ENCODE results near the gene RBCK1. TPM values are rescaled to one million over a fixed set of nuclear protein-coding genes. Genes with fewer than 3 reads are reported as not detected.

RBCK1 gene
- total RNA-seq, 1 experiment from 2014 or later: 46.8 TPM

- Histone ChIP-seq H3K9ac (ENCODE audit: extremely low read depth, insufficient read length, low read length) (no peak overlapping the region), H3K4me1 (ENCODE audit: insufficient read depth, low read length) (no peaks in the 10 kb centered on the region; the same call in 1 of the 2 replicates), H2BK5ac (ENCODE audit: insufficient read length, low read length) (no peak overlapping the region), H2AFZ (ENCODE audit: low read length) (no peak overlapping the region), H3K18ac (ENCODE audit: insufficient read length, low read depth, low read length) (no peak overlapping the region), H3K14ac (ENCODE audit: insufficient read depth, low read length) (no peak overlapping the region), H4K8ac (replicated peaks; ENCODE audit: insufficient read length, low read depth, low read length) (no peak overlapping the region), H3K27me3 (ENCODE audit: insufficient read depth, low read length) (no peaks in the 10 kb centered on the region), H3K79me1 (ENCODE audit: insufficient read depth, low read depth, low read length, poor library complexity, severe bottlenecking) (no peaks in the 10 kb centered on the region), H3K9me3 (ENCODE audit: control insufficient read depth, low read depth, low read length) (no peaks in the 10 kb centered on the region), H4K20me1 (ENCODE audit: control insufficient read depth, insufficient read depth, insufficient read length) (no peaks in the 10 kb centered on the region), H3K23me2 (ENCODE audit: insufficient read length, low read depth, low read length, poor library complexity, severe bottlenecking) (peaks cover 12% of the 10 kb centered on the region), H2AK5ac (ENCODE audit: insufficient read length, low read length) (no peak overlapping the region), H2BK15ac (ENCODE audit: low read depth, low read length) (no peak overlapping the region), H3K56ac (ENCODE audit: insufficient read length, low read depth, low read length) (no peak overlapping the region), H3K23ac (ENCODE audit: insufficient read length, low read depth, low read length) (no peak overlapping the region), H4K5ac (ENCODE audit: insufficient read length, low read depth, low read length) (no peak overlapping the region), H2BK12ac (ENCODE audit: insufficient read length, low read depth, low read length) (no peak overlapping the region), H2BK20ac (ENCODE audit: low read depth, low read length, poor library complexity, severe bottlenecking) (no peak overlapping the region), H3K27ac (ENCODE audit: insufficient read length, low read depth, low read length) (no peak overlapping the region), H3K4ac (ENCODE audit: low read depth, low read length) (no peak overlapping the region), H3K79me2 (ENCODE audit: insufficient read depth, low read length) (peaks cover 2% of the 10 kb centered on the region; the same call in 1 of the 2 replicates), H3T11ph (ENCODE audit: low read length) (no peak overlapping the region), H3K4me2 (ENCODE audit: insufficient read depth, insufficient read length, low read length) (no peak overlapping the region), H2BK120ac (ENCODE audit: low read depth, low read length, poor library complexity, severe bottlenecking) (no peak overlapping the region), H4K91ac (ENCODE audit: insufficient read length, low read depth, low read length) (no peak overlapping the region)
- DNase-seq: no peak
- Mint-ChIP-seq H3K27me3 (ENCODE audit: low read depth) (peaks cover 4% of the 10 kb centered on the region; the same call in 1 of the 2 replicates), H3K4me1 (peaks cover 3 to 7% of the 10 kb centered on the region in 2 experiments; a peak in 2 of 4 replicates), H3K4me3 (no peak overlapping the region), H3K27ac (no peak overlapping the region; a peak in 1 of 7 replicates), H3K36me3 (ENCODE audit: insufficient read depth in 1 of 3, low read depth in 3 of 3) (peaks cover 3 to 19% (median 12%) of the 10 kb centered on the region in 3 experiments; a peak in 4 of 7 replicates), H3K9me3 (no peaks in the 10 kb centered on the region)
- no CpG with 5 or more reads among the region's 5 CpGs for WGBS (ENCODE audit: extremely low coverage, insufficient read length, low lambda C conversion rate)
- TF ChIP-seq, protein P1, sequence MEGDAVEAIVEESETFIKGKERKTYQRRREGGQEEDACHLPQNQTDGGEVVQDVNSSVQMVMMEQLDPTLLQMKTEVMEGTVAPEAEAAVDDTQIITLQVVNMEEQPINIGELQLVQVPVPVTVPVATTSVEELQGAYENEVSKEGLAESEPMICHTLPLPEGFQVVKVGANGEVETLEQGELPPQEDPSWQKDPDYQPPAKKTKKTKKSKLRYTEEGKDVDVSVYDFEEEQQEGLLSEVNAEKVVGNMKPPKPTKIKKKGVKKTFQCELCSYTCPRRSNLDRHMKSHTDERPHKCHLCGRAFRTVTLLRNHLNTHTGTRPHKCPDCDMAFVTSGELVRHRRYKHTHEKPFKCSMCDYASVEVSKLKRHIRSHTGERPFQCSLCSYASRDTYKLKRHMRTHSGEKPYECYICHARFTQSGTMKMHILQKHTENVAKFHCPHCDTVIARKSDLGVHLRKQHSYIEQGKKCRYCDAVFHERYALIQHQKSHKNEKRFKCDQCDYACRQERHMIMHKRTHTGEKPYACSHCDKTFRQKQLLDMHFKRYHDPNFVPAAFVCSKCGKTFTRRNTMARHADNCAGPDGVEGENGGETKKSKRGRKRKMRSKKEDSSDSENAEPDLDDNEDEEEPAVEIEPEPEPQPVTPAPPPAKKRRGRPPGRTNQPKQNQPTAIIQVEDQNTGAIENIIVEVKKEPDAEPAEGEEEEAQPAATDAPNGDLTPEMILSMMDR (conservative IDR thresholded peaks at IDR 0.05): no peak
These were observed 24.2 kb upstream of the RBCK1 start for GRCh38 chr20:383889-384288.

All from H9 (cell line).